ENCODE data around the gene TAL1. TPM values are rescaled to one million over a fixed set of nuclear protein-coding genes. Genes with fewer than 3 reads are reported as not detected.

The TAL1 gene
- polyA plus RNA-seq, 3 donors = 0.50 TPM; not detected in 2

GRCh38 chr1:47211796-47212269 is 20.2 kb downstream of the TAL1 start:
- peaks cover 0 to 2% (median 1%) of the 10 kb centered on the region in 3 donors for H3K27me3 Mint-ChIP-seq (ENCODE audit: low read depth in 3 of 3)
- WGBS (ENCODE audit: insufficient coverage) = 0% methylated on average over 4 of the region's 9 CpGs
- no peaks in the 10 kb centered on the region for H3K9me3 Mint-ChIP-seq
- Histone ChIP-seq H3K36me3 (replicated peaks in 1 of 2; ENCODE audit: control insufficient read depth in 1 of 2, insufficient read depth in 2 of 2, low read length in 2 of 2) (no peaks in the 10 kb centered on the region), H2AFZ (ENCODE audit: insufficient read depth, low read depth, low read length, poor library complexity, severe bottlenecking) (peak overlapping the region; percentile 52), H3K9ac (ENCODE audit: insufficient read depth, low read length, poor library complexity, severe bottlenecking) (no peak overlapping the region), H3K4me1 (ENCODE audit: control insufficient read depth in 1 of 2, insufficient read depth in 2 of 2, low read length in 2 of 2) (peaks cover 12 to 15% of the 10 kb centered on the region in 2 donors), H3K27me3 (ENCODE audit: control insufficient read depth in 2 of 2, insufficient read depth in 2 of 2, low read length in 2 of 2) (no peaks in the 10 kb centered on the region), H3K79me2 (ENCODE audit: insufficient read depth, low read length) (no peaks in the 10 kb centered on the region), H3K4me3 (replicated peaks in 1 of 3; ENCODE audit: low read depth in 2 of 3, low read length in 3 of 3) (no peak overlapping the region), H3K4me2 (replicated peaks; ENCODE audit: extremely low read depth, low read length, poor library complexity, severe bottlenecking) (peak overlapping the region; percentile 22), H4K20me1 (ENCODE audit: insufficient read depth, low read length) (no peaks in the 10 kb centered on the region), H3K27ac (ENCODE audit: low read depth in 1 of 2, low read length in 2 of 2) (no peak overlapping the region), H3K9me3 (replicated peaks in 1 of 2; ENCODE audit: control insufficient read depth in 1 of 2, insufficient read depth in 1 of 2, low read length in 2 of 2) (no peaks in the 10 kb centered on the region)
- DNase-seq = peak in 2 of 3 donors; percentile 18 to 25
- peak overlapping the region in 1 of 2 donors; percentile 72 for H3K4me3 Mint-ChIP-seq
- no peak overlapping the region for H3K27ac Mint-ChIP-seq
- intact Hi-C loops (cut with micrococcal nuclease) = no loop called here
- H3K36me3 Mint-ChIP-seq = no peaks in the 10 kb centered on the region
- TF ChIP-seq CTCF (IDR thresholded peaks at IDR 0.05) = no peak
- no peaks in the 10 kb centered on the region for H3K4me1 Mint-ChIP-seq

GRCh38 chr1:47210666-47211065 is 21.4 kb downstream of the TAL1 start:
- Histone ChIP-seq H3K27ac (ENCODE audit: low read depth in 1 of 2, low read length in 2 of 2) (no peak overlapping the region), H3K27me3 (ENCODE audit: control insufficient read depth in 2 of 2, insufficient read depth in 2 of 2, low read length in 2 of 2) (no peaks in the 10 kb centered on the region), H3K4me2 (replicated peaks; ENCODE audit: extremely low read depth, low read length, poor library complexity, severe bottlenecking) (no peak overlapping the region), H3K36me3 (replicated peaks in 1 of 2; ENCODE audit: control insufficient read depth in 1 of 2, insufficient read depth in 2 of 2, low read length in 2 of 2) (no peaks in the 10 kb centered on the region), H3K4me1 (ENCODE audit: control insufficient read depth in 1 of 2, insufficient read depth in 2 of 2, low read length in 2 of 2) (peaks cover 12 to 15% of the 10 kb centered on the region in 2 donors), H3K9me3 (replicated peaks in 1 of 2; ENCODE audit: control insufficient read depth in 1 of 2, insufficient read depth in 1 of 2, low read length in 2 of 2) (no peaks in the 10 kb centered on the region), H2AFZ (ENCODE audit: insufficient read depth, low read depth, low read length, poor library complexity, severe bottlenecking) (no peak overlapping the region), H3K9ac (ENCODE audit: insufficient read depth, low read length, poor library complexity, severe bottlenecking) (no peak overlapping the region), H3K79me2 (ENCODE audit: insufficient read depth, low read length) (no peaks in the 10 kb centered on the region), H3K4me3 (replicated peaks in 1 of 3; ENCODE audit: low read depth in 2 of 3, low read length in 3 of 3) (no peak overlapping the region), H4K20me1 (ENCODE audit: insufficient read depth, low read length) (no peaks in the 10 kb centered on the region)
- no peak for DNase-seq
- no peaks in the 10 kb centered on the region for H3K9me3 Mint-ChIP-seq
- H3K27me3 Mint-ChIP-seq (ENCODE audit: low read depth in 3 of 3) = peaks cover 2 to 5% (median 4%) of the 10 kb centered on the region in 3 donors
- TF ChIP-seq CTCF (IDR thresholded peaks at IDR 0.05) = no peak
- no peak overlapping the region for H3K27ac Mint-ChIP-seq
- 92% methylated on average over 1 of the region's 3 CpGs for WGBS (ENCODE audit: insufficient coverage)
- H3K4me1 Mint-ChIP-seq = no peaks in the 10 kb centered on the region
- H3K4me3 Mint-ChIP-seq = no peak overlapping the region
- H3K36me3 Mint-ChIP-seq = no peaks in the 10 kb centered on the region
- intact Hi-C loops (cut with micrococcal nuclease) = no loop called here
